Colon (tissue), 2 donors: ENCODE measurements around the gene CDH7.

ENCODE experiments used
- FAIRE-seq: peaks from 2 replicates; lab custom pipeline; 2012; peaks lifted over from hg19 to GRCh38; lab: Jason Lieb, UNC
- donor health status: control.
- donor health status: control.

The CDH7 gene

GRCh38 chr18:65750389-65751154 lies at the start of gene CDH7:
Gene CDH7, plus strand, starts transcription at chr18:65751012. Its CDS starts 11,831 bp downstream, at chr18:65762843.
- FAIRE-seq: no peak

- FAIRE-seq: no peak
Measured at GRCh38 chr18:65704046-65704445, 46.8 kb upstream of the CDH7 start.

GRCh38 chr18:65706646-65707045 lies 44.2 kb upstream of the CDH7 start:
- FAIRE-seq: no peak

- no peak for FAIRE-seq
Measured at GRCh38 chr18:65711493-65711892, 39.3 kb upstream of the CDH7 start.

GRCh38 chr18:65721619-65722018 lies 29.2 kb upstream of the CDH7 start:
- no peak for FAIRE-seq

- FAIRE-seq: no peak
Measured at GRCh38 chr18:65725251-65726050, 25.4 kb upstream of the CDH7 start.

GRCh38 chr18:65735155-65735554 lies 15.7 kb upstream of the CDH7 start:
- no peak for FAIRE-seq

GRCh38 chr18:65737471-65737955 lies 13.3 kb upstream of the CDH7 start:
- no peak for FAIRE-seq

- FAIRE-seq: no peak
Measured at GRCh38 chr18:65746936-65747335, 3.9 kb upstream of the CDH7 start.

GRCh38 chr18:65748321-65748720 lies 2.5 kb upstream of the CDH7 start:
- no peak for FAIRE-seq

GRCh38 chr18:65749841-65750240 lies 971 bp upstream of the CDH7 start:
- FAIRE-seq: no peak

- FAIRE-seq: no peak
Measured at GRCh38 chr18:65751155-65752085, 608 bp downstream of the CDH7 start.

GRCh38 chr18:65752625-65753325 lies 2.0 kb downstream of the CDH7 start:
- no peak for FAIRE-seq

- no peak for FAIRE-seq
Measured at GRCh38 chr18:65753520-65753919, 2.7 kb downstream of the CDH7 start.

GRCh38 chr18:65754121-65754520 lies 3.3 kb downstream of the CDH7 start:
- no peak for FAIRE-seq

- no peak for FAIRE-seq
Measured at GRCh38 chr18:65755616-65756015, 4.8 kb downstream of the CDH7 start.

- FAIRE-seq: no peak
Measured at GRCh38 chr18:65760457-65760856, 9.6 kb downstream of the CDH7 start.

- FAIRE-seq: no peak
Measured at GRCh38 chr18:65761636-65762295, 11.0 kb downstream of the CDH7 start.

GRCh38 chr18:65762556-65762955 lies 11.7 kb downstream of the CDH7 start:
- no peak for FAIRE-seq

- no peak for FAIRE-seq
Measured at GRCh38 chr18:65767406-65767805, 16.6 kb downstream of the CDH7 start.
